GM11168 (cell line): ENCODE measurements around the gene COPS6.

Experiments used
- in situ Hi-C: fragments of 300-500 bp; cut with MboI; formaldehyde crosslinking; loops from one replicate; pipeline ENCODE4 v1.12.0; 2022; ENCODE audit warnings: low sequenced_read_pairs; ENCODE audit not compliant: unreplicated experiment

Gene COPS6

DNA sequence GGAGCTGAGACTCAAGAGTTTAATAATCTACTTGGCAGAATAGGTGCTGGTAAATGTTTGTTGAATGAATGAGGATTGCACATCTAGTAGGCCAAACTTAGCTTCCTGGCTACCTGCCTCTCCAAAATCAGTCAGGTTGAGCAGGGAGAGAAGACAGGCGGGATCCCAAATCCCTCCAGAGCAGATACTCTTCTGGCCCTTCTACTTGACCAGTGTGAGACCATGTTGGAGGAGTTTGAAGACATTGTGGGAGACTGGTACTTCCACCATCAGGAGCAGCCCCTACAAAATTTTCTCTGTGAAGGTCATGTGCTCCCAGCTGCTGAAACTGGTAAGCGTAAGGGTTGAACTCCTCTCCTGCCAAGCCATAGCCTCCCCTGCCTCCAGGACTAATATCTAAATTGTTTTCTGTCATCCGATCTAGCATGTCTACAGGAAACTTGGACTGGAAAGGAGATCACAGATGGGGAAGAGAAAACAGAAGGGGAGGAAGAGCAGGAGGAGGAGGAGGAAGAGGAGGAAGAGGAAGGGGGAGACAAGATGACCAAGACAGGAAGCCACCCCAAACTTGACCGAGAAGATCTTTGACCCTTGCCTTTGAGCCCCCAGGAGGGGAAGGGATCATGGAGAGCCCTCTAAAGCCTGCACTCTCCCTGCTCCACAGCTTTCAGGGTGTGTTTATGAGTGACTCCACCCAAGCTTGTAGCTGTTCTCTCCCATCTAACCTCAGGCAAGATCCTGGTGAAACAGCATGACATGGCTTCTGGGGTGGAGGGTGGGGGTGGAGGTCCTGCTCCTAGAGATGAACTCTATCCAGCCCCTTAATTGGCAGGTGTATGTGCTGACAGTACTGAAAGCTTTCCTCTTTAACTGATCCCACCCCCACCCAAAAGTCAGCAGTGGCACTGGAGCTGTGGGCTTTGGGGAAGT is 35.8 kb downstream of the COPS6 start:
- in situ Hi-C loops: no loop called here

- in situ Hi-C loops: no loop called here
Observed at GRCh38 chr7:100126239-100126930, 37.6 kb downstream of the COPS6 start.

DNA sequence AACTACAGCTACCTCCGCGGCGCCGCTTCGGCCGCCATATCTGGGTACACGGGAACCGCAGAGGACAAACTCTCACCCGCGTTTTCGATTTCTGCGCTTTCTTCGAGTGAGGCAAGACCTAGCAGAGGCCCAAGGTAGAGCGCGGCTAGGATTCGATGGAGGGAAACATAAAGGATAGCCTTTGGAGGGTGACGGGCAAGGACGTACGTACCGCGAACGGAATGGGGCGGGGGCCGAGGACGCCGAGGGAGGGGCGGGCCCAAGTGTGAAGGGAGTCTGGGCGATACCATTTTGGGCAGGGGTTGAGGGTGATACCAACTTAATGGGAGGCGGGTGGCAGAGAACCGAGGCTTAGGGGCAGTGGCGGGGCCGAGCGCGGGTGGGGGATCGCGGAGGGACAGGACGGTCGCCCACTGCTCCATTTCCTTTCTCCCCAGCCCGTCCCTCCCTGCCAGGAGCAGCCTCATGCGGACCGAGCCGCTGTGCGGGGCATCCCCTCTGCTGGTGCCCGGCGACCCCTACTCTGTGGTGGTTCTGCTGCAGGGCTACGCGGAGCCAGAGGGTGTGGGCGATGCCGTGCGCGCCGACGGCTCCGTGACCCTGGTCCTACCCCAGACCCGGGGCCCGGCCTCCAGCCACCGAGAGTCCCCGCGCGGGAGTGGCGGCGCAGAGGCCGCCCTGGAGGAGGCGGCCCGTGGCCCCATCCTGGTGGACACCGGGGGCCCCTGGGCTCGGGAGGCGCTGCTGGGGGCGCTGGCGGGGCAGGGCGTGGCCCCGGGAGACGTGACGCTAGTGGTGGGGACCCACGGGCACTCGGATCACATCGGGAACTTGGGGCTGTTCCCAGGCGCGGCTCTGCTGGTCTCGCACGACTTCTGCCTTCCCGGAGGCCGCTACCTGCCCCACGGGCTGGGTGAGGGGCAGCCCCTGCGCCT is 38.4 kb downstream of the COPS6 start, which contains the start of gene MBLAC1:
MBLAC1 (plus strand) TSS at position 37 of the 935 bp plus-strand sequence; CDS start at position 466, 429 bp downstream.
- in situ Hi-C loops: no loop called here

- in situ Hi-C loops: no loop called here
Observed at GRCh38 chr7:100127866-100128636, 39.3 kb downstream of the COPS6 start.

GRCh38 chr7:100128637-100128963 is 39.8 kb downstream of the COPS6 start:
- in situ Hi-C loops: no loop called here

- in situ Hi-C loops: loop anchor here (10.0 kb wide), 1 partner anchor 85 kb away; the partner anchor contains the start of gene PVRIG
Observed at GRCh38 chr7:100130220-100130607, 41.4 kb downstream of the COPS6 start.

DNA sequence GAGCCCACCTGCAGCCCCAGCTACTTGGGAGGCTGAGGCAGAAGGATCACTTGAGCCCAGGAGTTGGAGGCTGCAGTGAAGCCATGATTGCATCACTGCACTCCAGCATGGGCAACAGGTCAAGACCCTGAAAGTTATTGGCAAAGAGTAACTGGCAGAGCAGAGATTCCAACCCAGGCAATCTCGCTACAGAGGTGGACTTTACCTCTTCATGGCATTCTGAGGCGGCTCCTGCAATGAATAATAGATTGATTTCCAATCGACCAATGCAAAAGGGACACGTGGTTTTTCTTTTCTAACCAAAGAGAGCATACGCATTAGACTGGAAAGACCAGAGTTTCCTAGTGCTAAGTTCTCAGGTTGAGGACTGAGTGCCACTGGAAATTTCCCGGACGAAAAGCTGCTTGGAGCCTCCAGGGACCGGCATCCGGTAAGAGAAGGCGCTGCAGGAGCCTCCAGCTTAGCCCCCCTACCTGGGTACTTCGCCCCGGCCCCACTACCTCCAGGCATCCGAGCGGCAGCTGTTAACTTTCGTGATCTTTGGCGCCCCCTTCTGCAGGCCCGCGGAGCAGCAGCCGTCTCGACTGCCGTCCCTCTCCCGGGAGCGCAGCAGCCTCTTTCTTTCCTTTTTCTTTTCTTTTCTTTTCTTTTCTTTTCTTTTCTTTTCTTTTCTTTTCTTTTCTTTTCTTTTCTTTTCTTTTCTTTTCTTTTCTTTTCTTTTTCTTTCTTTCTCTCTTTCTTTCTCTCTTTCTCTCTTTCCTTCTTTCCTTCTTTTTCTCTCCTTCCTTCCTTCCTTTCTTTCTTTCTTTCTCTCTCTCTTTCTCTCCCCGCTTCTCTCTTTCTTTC is 42.1 kb downstream of the COPS6 start:
- in situ Hi-C loops: loop anchor here (10.0 kb wide), 1 partner anchor 84 kb away; the partner anchor contains the start of gene PVRIG

- in situ Hi-C loops: loop anchor here (10.0 kb wide), 1 partner anchor 83 kb away; the partner anchor contains the start of gene PVRIG
Observed at GRCh38 chr7:100132126-100132525, 43.4 kb downstream of the COPS6 start.

DNA sequence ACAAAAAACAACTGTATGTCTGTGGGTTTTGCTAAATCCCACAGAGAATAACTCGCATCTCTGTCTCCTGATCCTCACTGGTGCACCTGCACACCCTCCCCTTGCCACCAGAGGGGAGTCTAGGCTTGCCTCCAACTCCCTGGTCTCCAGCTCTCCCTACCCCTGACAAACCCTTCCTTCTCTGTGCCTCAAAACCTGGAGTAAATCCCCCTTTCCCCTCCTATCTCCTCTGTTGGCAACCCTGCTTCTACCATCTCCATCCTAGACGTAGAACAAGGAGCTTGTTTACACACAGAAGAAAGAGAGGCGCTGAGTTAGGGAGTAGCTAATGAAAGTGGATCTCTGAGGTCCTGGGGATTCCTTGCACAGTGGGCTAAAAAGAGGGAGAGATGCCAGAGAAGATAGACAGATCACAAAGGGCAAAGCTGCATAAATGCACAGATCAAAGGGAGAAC is 44.0 kb downstream of the COPS6 start:
- in situ Hi-C loops: loop anchor here (10.0 kb wide), 1 partner anchor 82 kb away; the partner anchor contains the start of gene PVRIG

GRCh38 chr7:100137851-100138760 is 49.3 kb downstream of the COPS6 start:
- in situ Hi-C loops: loop anchor here (10.0 kb wide), 1 partner anchor 77 kb away; the partner anchor contains the start of gene PVRIG

DNA sequence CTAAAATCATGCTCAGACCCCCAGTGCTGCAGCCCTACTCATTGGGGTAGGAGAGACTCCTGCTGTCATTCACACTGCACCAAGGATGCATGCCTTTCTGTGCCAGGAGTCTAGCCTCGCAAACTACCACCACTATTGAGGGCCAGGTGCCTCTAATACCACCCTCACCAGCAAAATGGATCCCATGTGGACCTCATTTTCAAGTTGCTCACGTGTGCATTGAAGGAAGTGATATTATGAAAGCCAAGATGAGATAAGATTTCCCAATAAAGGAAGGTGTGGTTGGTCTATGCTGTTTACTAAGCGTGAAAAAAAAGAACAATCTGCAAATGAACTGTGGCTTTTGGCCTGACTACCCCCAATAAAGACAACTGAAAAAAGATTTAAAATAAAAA is 52.8 kb downstream of the COPS6 start:
- in situ Hi-C loops: no loop called here
